GM19238 (cell line): ENCODE results near the gene OARD1.

Experiments used
- DNase-seq: peaks from one replicate; pipeline ENCODE4 v3.0.0; 2011; ENCODE audit warnings: low spot score; ENCODE audit not compliant: insufficient read length

Gene OARD1

GRCh38 chr6:41074692-41075436, 2.7 kb upstream of the OARD1 start:
- DNase-seq = no peak

GRCh38 chr6:41073968-41074691, 2.0 kb upstream of the OARD1 start:
- no peak for DNase-seq

- DNase-seq = peak; percentile 65
Observed at GRCh38 chr6:41073203-41073967, 1.2 kb upstream of the OARD1 start.

- DNase-seq = peak; percentile 89
Observed at GRCh38 chr6:41072836-41073202, 663 bp upstream of the OARD1 start, which contains the start of gene NFYA. TSS of gene NFYA (plus strand) at chr6:41072974. CDS start at chr6:41079090, 6,116 bp downstream.

GRCh38 chr6:41071501-41071922, 644 bp downstream of the OARD1 start:
- peak; percentile 44 for DNase-seq

- DNase-seq = no peak
Observed at GRCh38 chr6:41066867-41067304, 5.3 kb downstream of the OARD1 start.

- no peak for DNase-seq
Observed at GRCh38 chr6:41065550-41066026, 6.6 kb downstream of the OARD1 start.

- DNase-seq = no peak
Observed at GRCh38 chr6:41064841-41065240, 7.3 kb downstream of the OARD1 start.

- DNase-seq = no peak
Observed at GRCh38 chr6:41063884-41064285, 8.3 kb downstream of the OARD1 start.

- no peak for DNase-seq
Observed at GRCh38 chr6:41062056-41062455, 10.1 kb downstream of the OARD1 start.

- no peak for DNase-seq
Observed at GRCh38 chr6:41061196-41061726, 10.9 kb downstream of the OARD1 start.

GRCh38 chr6:41059556-41059955, 12.6 kb downstream of the OARD1 start:
- no peak for DNase-seq

GRCh38 chr6:41058783-41059181, 13.4 kb downstream of the OARD1 start:
- DNase-seq = no peak

GRCh38 chr6:41056768-41057490, 15.2 kb downstream of the OARD1 start:
- no peak for DNase-seq

GRCh38 chr6:41055149-41055548, 17.0 kb downstream of the OARD1 start:
- no peak for DNase-seq

- no peak for DNase-seq
Observed at GRCh38 chr6:41054511-41054910, 17.6 kb downstream of the OARD1 start.

GRCh38 chr6:41053041-41053440, 19.1 kb downstream of the OARD1 start, which contains the start of gene APOBEC2:
TSS of gene APOBEC2 (plus strand) at chr6:41053202. CDS start at chr6:41053348, 146 bp downstream.
- DNase-seq = no peak

GRCh38 chr6:41051873-41052272, 20.3 kb downstream of the OARD1 start:
- no peak for DNase-seq

GRCh38 chr6:41050536-41050935, 21.6 kb downstream of the OARD1 start:
- DNase-seq = no peak

GRCh38 chr6:41049955-41050354, 22.2 kb downstream of the OARD1 start:
- DNase-seq = no peak

GRCh38 chr6:41049521-41049920, 22.6 kb downstream of the OARD1 start:
- no peak for DNase-seq
